Measurements from ENCODE around the gene SMYD3. TPM values are rescaled to one million over a fixed set of nuclear protein-coding genes. Genes with fewer than 3 reads are reported as not detected.

SMYD3 gene
- total and polyA plus RNA-seq, 2 of the 4 experiments (the other 2 are of a cell fraction): 26.5 to 37.6 TPM

GRCh38 chr1:245984390-245985155 lies 522.5 kb downstream of the SMYD3 start:
- in situ Hi-C loops (cut with MboI; ENCODE audit: low sequenced_read_pairs) (no loop called here), dilution Hi-C loops (cut with HindIII; ENCODE audit: low sequenced_read_pairs, unreplicated experiment) (no loop called here), intact Hi-C loops (cut with micrococcal nuclease) (loop anchor here (5.0 kb wide), 1 partner anchor 112 kb away; no protein-coding TSS in a partner anchor)
- Histone ChIP-seq H3K36me3 (ENCODE audit: control insufficient read depth, insufficient read depth, low read length) (no peaks in the 10 kb centered on the region), H3K9me3 (ENCODE audit: control insufficient read depth, insufficient read depth, low read length) (no peaks in the 10 kb centered on the region), H3K4ac (ENCODE audit: low read depth, low read length) (peak overlapping the region; percentile 88), H4K8ac (ENCODE audit: low read depth in 2 of 2, low read length in 2 of 2) (peak overlapping the region; percentile 13 to 54; a peak in 3 of 4 replicates), H3K4me2 (ENCODE audit: low read depth, low read length) (peak overlapping the region; percentile 19), H3K27me3 (ENCODE audit: control insufficient read depth, insufficient read depth, low read length) (no peaks in the 10 kb centered on the region), H2AK9ac (replicated peaks; ENCODE audit: low read depth, low read length, poor library complexity) (no peak overlapping the region), H4K20me1 (ENCODE audit: insufficient read depth, low read length) (no peaks in the 10 kb centered on the region), H4K91ac (ENCODE audit: insufficient read depth, low read depth, low read length) (peak overlapping the region; percentile 90), H3K9ac (ENCODE audit: low read depth, low read length) (no peak overlapping the region), H3K4me3 (ENCODE audit: insufficient read depth, low read depth, low read length) (no peak overlapping the region), H2BK120ac (ENCODE audit: low read depth, low read length) (peak overlapping the region; percentile 90), H3K79me1 (ENCODE audit: low read depth in 1 of 2, low read length in 2 of 2) (peaks cover 0 to 4% of the 10 kb centered on the region in 2 experiments; a peak in 1 of 4 replicates), H4K5ac (ENCODE audit: low read depth, low read length) (peak overlapping the region; percentile 78), H3K18ac (ENCODE audit: low read depth, low read length) (peak overlapping the region; percentile 53), H2AFZ (replicated peaks; ENCODE audit: low read length, poor library complexity) (peak overlapping the region; percentile 19), H2BK20ac (ENCODE audit: low read depth, low read length) (peak overlapping the region; percentile 81), H3K9me1 (ENCODE audit: insufficient read depth, low read length) (peaks cover 19% of the 10 kb centered on the region), H3K4me1 (ENCODE audit: control insufficient read depth, insufficient read depth, low read length) (peaks cover 18% of the 10 kb centered on the region), H3K23ac (ENCODE audit: low read depth, low read length) (peak overlapping the region; percentile 25; the same call in 1 of the 2 replicates), H3K14ac (replicated peaks; ENCODE audit: low read depth, low read length) (peak overlapping the region; percentile 82), H3K56ac (ENCODE audit: extremely low read depth, insufficient read depth, low read length) (peak overlapping the region; percentile 35), H2BK15ac (ENCODE audit: low read depth, low read length) (peak overlapping the region; percentile 93; the same call in 2 of the 3 replicates), H2AK5ac (ENCODE audit: low read depth, low read length) (peak overlapping the region; percentile 87), H3K27ac (ENCODE audit: insufficient read depth, low read length) (peak overlapping the region; percentile 80; the same call in 1 of the 2 replicates), H2BK5ac (ENCODE audit: low read depth, low read length, poor library complexity, severe bottlenecking) (peak overlapping the region; percentile 55)
- 82% methylated on average over 5 of the region's 7 CpGs; no CpG with 5 or more reads in 1 of the 2 experiments for WGBS, 2 experiments (ENCODE audit: extremely low coverage in 2 of 2, insufficient read length in 1 of 2)
- ChIA-PET POLR2A (ENCODE audit: unreplicated experiment) (no interaction called here), CTCF (interaction anchor here (0.6 kb wide), 1 partner anchor 187 kb away, joined by 3 read pairs; no protein-coding TSS in a partner anchor)
- BruUV-seq (replicated peaks): no TSS peak
- ATAC-seq (ENCODE audit: low read depth) (peak; percentile 63), DNase-seq (peak; percentile 64)
- TF ChIP-seq MXI1 (IDR thresholded peaks at IDR 0.05; ENCODE audit: borderline replicate concordance, low read depth, low read length) (no peak), CEBPB (IDR thresholded peaks at IDR 0.05; ENCODE audit: low read depth, low read length) (no peak), MAFK (IDR thresholded peaks at IDR 0.05; ENCODE audit: low read depth, low read length) (no peak), USF2 (IDR thresholded peaks at IDR 0.05; ENCODE audit: low read depth, low read length) (no peak), CTCF (conservative IDR thresholded peaks at IDR 0.05; ENCODE audit: low read depth, low read length) (no peak), ELK1 (IDR thresholded peaks at IDR 0.05; ENCODE audit: borderline replicate concordance, low read depth, low read length) (no peak), FOS (IDR thresholded peaks at IDR 0.05; ENCODE audit: low read depth, low read length) (no peak), POLR2A (IDR thresholded peaks at IDR 0.05; ENCODE audit: low read depth, low read length) (no peak), RCOR1 (IDR thresholded peaks at IDR 0.05; ENCODE audit: insufficient replicate concordance, low read length) (no peak), NFE2L2 (IDR thresholded peaks at IDR 0.05; ENCODE audit: low read depth, low read length) (no peak)
